Measurements from ENCODE around the gene CDYL2.

DNA sequence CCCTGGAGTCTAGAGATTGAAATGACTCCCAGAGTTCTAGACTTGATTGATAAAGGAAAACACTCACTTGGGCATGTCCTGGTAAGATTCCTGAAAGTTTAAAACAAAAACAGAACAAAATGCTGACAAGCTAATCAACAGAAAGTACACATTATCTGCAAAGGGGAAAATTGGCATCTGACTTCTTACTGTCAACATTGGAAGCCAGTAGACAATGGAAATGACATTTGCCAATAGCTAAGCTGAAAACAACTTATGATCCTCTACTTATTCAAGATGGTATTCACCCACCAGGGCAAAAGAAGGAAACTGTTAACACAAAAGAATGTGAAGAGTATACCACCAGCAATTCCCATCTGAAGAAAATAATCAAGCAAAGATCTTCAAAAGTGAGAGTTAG lies 36.8 kb upstream of the CDYL2 start:
- TF ChIP-seq, protein P1, sequence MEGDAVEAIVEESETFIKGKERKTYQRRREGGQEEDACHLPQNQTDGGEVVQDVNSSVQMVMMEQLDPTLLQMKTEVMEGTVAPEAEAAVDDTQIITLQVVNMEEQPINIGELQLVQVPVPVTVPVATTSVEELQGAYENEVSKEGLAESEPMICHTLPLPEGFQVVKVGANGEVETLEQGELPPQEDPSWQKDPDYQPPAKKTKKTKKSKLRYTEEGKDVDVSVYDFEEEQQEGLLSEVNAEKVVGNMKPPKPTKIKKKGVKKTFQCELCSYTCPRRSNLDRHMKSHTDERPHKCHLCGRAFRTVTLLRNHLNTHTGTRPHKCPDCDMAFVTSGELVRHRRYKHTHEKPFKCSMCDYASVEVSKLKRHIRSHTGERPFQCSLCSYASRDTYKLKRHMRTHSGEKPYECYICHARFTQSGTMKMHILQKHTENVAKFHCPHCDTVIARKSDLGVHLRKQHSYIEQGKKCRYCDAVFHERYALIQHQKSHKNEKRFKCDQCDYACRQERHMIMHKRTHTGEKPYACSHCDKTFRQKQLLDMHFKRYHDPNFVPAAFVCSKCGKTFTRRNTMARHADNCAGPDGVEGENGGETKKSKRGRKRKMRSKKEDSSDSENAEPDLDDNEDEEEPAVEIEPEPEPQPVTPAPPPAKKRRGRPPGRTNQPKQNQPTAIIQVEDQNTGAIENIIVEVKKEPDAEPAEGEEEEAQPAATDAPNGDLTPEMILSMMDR (conservative IDR thresholded peaks at IDR 0.05), result no peak
- TF ChIP-seq ZFX (IDR thresholded peaks at IDR 0.05), result no peak

Measured in C4-2B (cell line).